Measurements from ENCODE around the gene POTEJ.
"Not testable (repeated sequence)": the region's sequence is repeated elsewhere in the genome, so short reads cannot be mapped to it uniquely, and the experiment has no call there.

- TF ChIP-seq, protein P1, sequence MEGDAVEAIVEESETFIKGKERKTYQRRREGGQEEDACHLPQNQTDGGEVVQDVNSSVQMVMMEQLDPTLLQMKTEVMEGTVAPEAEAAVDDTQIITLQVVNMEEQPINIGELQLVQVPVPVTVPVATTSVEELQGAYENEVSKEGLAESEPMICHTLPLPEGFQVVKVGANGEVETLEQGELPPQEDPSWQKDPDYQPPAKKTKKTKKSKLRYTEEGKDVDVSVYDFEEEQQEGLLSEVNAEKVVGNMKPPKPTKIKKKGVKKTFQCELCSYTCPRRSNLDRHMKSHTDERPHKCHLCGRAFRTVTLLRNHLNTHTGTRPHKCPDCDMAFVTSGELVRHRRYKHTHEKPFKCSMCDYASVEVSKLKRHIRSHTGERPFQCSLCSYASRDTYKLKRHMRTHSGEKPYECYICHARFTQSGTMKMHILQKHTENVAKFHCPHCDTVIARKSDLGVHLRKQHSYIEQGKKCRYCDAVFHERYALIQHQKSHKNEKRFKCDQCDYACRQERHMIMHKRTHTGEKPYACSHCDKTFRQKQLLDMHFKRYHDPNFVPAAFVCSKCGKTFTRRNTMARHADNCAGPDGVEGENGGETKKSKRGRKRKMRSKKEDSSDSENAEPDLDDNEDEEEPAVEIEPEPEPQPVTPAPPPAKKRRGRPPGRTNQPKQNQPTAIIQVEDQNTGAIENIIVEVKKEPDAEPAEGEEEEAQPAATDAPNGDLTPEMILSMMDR (IDR thresholded peaks at IDR 0.05 in 4 of 5, conservative IDR thresholded peaks at IDR 0.05 in 1 of 5), result not testable (repeated sequence)
- not testable (repeated sequence) for TF ChIP-seq POLR2A (IDR thresholded peaks at IDR 0.05)
These were observed 54.4 kb downstream of the POTEJ start for GRCh38 chr2:130665596-130665995.

Data from gastrocnemius medialis (tissue), 4 donors.